PC-3 (cell line): ENCODE results near the gene SIPA1L2. TPM values are rescaled to one million over a fixed set of nuclear protein-coding genes. Genes with fewer than 3 reads are reported as not detected.

Experiments used
- ATAC-seq: fragments of 200-7000 bp; cut with Tn5 transposase; 2 replicates; pipeline ENCODE4 v1.9.1; 2020; ENCODE audit warnings: mild to moderate bottlenecking, moderate library complexity
- BruUV-seq: library from RNA; stranded (reverse); fragments of 400-500 nt; replicated peaks from 2 replicates; lab custom pipeline; 2021; lab: Mats Ljungman, UMichigan
- CTCF ChIA-PET: fragments of 300-600 bp; sonication (Branson Sonifier 250); formaldehyde crosslinking; loops from one replicate; lab custom pipeline; 2022; ENCODE audit warnings: antibody characterized with exemption; lab: Charles Lee
- POLR2A ChIA-PET: fragments of 300-600 bp; sonication (Branson Sonifier 250); formaldehyde crosslinking; loops from one replicate; lab custom pipeline; 2022; ENCODE audit warnings: antibody characterized with exemption; ENCODE audit not compliant: unreplicated experiment; lab: Charles Lee
- DNase-seq: peaks from one replicate; pipeline ENCODE4 v3.0.0-alpha.2; 2015
- H2AFZ ChIP-seq: fragments of 300-600 bp; sonication (generic); 2 replicates; pipeline ENCODE4 v1.6.0; 2016; ENCODE audit warnings: antibody characterized with exemption, low read length
- H3F3A ChIP-seq: fragments of 300-600 bp; sonication (generic); one replicate; pipeline ENCODE4 v1.6.0; 2017; ENCODE audit warnings: antibody characterized with exemption, low read length, control low read depth, mild to moderate bottlenecking; ENCODE audit not compliant: unreplicated experiment
- H3K27ac ChIP-seq: fragments of 300-600 bp; sonication (generic); 2 replicates; pipeline ENCODE4 v1.5.1; 2016; ENCODE audit warnings: mild to moderate bottlenecking, low read length
- H3K27me3 ChIP-seq: fragments of 300-600 bp; sonication (generic); 2 replicates; pipeline ENCODE4 v1.6.1; 2016; ENCODE audit warnings: low read length, mixed read lengths
- H3K36me3 ChIP-seq: fragments of 300-600 bp; sonication (generic); 2 replicates; pipeline ENCODE4 v1.6.1; 2016; ENCODE audit warnings: low read depth, mixed run types, low read length, mixed read lengths
- H3K4me1 ChIP-seq: fragments of 300-600 bp; sonication (generic); 2 replicates; pipeline ENCODE4 v1.5.1; 2016; ENCODE audit warnings: low read length; ENCODE audit not compliant: insufficient read depth
- H3K4me2 ChIP-seq: fragments of 300-600 bp; sonication (generic); 2 replicates; pipeline ENCODE4 v1.6.0; 2016; ENCODE audit warnings: low read length
- H3K4me3 ChIP-seq: fragments of 300-600 bp; sonication (generic); 2 replicates; pipeline ENCODE4 v1.5.1; 2016; ENCODE audit warnings: mild to moderate bottlenecking, low read length, mixed read lengths
- H3K79me2 ChIP-seq: fragments of 300-600 bp; sonication (generic); 2 replicates; pipeline ENCODE4 v1.6.1; 2017; ENCODE audit warnings: low read length, mixed read lengths
- H3K9ac ChIP-seq: fragments of 300-600 bp; sonication (generic); 2 replicates; pipeline ENCODE4 v1.6.0; 2016; ENCODE audit warnings: mild to moderate bottlenecking, low read length
- H3K9me2 ChIP-seq: fragments of 300-600 bp; sonication (generic); replicated peaks from 2 replicates; pipeline ENCODE4 v1.6.1; 2016; ENCODE audit warnings: mixed run types, low read length, mixed read lengths
- H3K9me3 ChIP-seq: fragments of 300-600 bp; sonication (generic); 2 replicates; pipeline ENCODE4 v1.6.1; 2016; ENCODE audit warnings: low read length, mixed read lengths
- H4K20me1 ChIP-seq: fragments of 300-600 bp; sonication (generic); 2 replicates; pipeline ENCODE4 v1.6.1; 2016; ENCODE audit warnings: low read length, mixed read lengths
- EZH2 ChIP-seq: fragments of 300-600 bp; sonication (generic); IDR thresholded peaks from one replicate; pipeline ENCODE4 v1.6.1; 2017; ENCODE audit warnings: antibody characterized with exemption, mild to moderate bottlenecking, low read length; ENCODE audit not compliant: unreplicated experiment
- EZH2phosphoT487 ChIP-seq: fragments of 300-600 bp; sonication (generic); IDR thresholded peaks from 2 replicates; pipeline ENCODE4 v1.6.1; 2018; ENCODE audit warnings: mild to moderate bottlenecking, antibody characterized with exemption, low read length, borderline replicate concordance
- intact Hi-C: fragments of 100-400 bp; cut with micrococcal nuclease; formaldehyde crosslinking; loops from 2 replicates; pipeline ENCODE4 v1.9.0; 2023
- total RNA-seq: library from RNA; depleted of rRNA; stranded (reverse); fragments of >200 nt; gene quantifications from 2 replicates; pipeline ENCODE4 v1.2.3, GENCODE V29; 2014
- TF ChIP-seq, protein P1 (sequence below): fragments of 300-600 bp; sonication (generic); conservative IDR thresholded peaks from 2 replicates; pipeline ENCODE4 v1.5.1; 2017; ENCODE audit warnings: antibody characterized with exemption, low read depth, mild to moderate bottlenecking, low read length

SIPA1L2 gene
- total RNA-seq, 1 experiment from 2014 or later = 9.8 TPM

DNA sequence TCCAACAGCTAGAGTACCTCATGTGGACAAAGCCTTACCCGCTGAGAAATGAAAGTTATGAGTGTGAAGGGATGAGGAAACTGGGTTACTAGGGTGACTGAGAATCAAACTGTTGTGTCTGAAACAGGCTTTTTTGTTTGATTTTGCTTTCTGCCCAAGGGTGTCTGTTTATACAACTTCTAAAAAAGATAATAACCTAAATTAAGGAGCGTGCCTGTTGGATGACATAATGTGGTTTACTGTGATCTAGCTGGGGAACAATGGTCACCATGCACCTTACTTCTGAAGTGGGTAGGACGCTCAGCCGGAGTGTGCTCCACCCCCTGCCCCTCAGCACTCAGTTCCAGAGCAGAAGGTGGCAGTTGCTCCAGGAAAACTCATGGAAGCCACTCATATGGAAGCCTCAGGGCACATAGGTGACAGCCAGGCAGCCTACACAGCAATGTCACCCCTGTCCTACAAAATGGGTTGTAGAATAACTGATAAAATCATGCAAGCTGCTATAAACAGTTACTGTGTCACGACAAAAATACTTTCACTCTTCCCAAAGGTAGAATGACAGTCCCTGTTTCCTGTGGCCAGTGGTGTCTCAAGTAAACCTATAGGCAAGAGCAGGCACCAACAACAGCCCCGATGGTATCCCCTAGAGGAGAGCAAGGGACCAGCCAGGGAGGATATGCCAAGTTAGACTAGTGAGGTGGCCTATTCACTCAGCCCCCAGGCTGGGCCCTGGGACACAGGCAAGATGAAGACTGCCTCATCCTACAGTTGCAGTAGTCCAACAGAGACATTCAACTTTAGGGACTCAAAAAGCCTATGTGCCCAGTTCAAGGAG is 29.3 kb downstream of the SIPA1L2 start:
- Histone ChIP-seq H3K9me3 (no peaks in the 10 kb centered on the region), H3K79me2 (no peaks in the 10 kb centered on the region), H3K27me3 (no peaks in the 10 kb centered on the region), H3K36me3 (no peaks in the 10 kb centered on the region), H3K4me3 (no peak overlapping the region), H3F3A (no peaks in the 10 kb centered on the region), H2AFZ (no peak overlapping the region), H3K9ac (no peak overlapping the region), H3K27ac (no peak overlapping the region), H3K4me2 (no peak overlapping the region), H3K4me1 (peaks cover 18% of the 10 kb centered on the region), H4K20me1 (no peaks in the 10 kb centered on the region), H3K9me2 (no peaks in the 10 kb centered on the region)
- intact Hi-C loops = no loop called here
- ATAC-seq (peak; percentile 18), DNase-seq (no peak)
- TF ChIP-seq, protein P1, sequence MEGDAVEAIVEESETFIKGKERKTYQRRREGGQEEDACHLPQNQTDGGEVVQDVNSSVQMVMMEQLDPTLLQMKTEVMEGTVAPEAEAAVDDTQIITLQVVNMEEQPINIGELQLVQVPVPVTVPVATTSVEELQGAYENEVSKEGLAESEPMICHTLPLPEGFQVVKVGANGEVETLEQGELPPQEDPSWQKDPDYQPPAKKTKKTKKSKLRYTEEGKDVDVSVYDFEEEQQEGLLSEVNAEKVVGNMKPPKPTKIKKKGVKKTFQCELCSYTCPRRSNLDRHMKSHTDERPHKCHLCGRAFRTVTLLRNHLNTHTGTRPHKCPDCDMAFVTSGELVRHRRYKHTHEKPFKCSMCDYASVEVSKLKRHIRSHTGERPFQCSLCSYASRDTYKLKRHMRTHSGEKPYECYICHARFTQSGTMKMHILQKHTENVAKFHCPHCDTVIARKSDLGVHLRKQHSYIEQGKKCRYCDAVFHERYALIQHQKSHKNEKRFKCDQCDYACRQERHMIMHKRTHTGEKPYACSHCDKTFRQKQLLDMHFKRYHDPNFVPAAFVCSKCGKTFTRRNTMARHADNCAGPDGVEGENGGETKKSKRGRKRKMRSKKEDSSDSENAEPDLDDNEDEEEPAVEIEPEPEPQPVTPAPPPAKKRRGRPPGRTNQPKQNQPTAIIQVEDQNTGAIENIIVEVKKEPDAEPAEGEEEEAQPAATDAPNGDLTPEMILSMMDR = no peak
- no peak for TF ChIP-seq EZH2
- TF ChIP-seq EZH2phosphoT487 = no peak
- CTCF ChIA-PET = no interaction called here
- POLR2A ChIA-PET = no interaction called here
- no TSS peak for BruUV-seq

DNA sequence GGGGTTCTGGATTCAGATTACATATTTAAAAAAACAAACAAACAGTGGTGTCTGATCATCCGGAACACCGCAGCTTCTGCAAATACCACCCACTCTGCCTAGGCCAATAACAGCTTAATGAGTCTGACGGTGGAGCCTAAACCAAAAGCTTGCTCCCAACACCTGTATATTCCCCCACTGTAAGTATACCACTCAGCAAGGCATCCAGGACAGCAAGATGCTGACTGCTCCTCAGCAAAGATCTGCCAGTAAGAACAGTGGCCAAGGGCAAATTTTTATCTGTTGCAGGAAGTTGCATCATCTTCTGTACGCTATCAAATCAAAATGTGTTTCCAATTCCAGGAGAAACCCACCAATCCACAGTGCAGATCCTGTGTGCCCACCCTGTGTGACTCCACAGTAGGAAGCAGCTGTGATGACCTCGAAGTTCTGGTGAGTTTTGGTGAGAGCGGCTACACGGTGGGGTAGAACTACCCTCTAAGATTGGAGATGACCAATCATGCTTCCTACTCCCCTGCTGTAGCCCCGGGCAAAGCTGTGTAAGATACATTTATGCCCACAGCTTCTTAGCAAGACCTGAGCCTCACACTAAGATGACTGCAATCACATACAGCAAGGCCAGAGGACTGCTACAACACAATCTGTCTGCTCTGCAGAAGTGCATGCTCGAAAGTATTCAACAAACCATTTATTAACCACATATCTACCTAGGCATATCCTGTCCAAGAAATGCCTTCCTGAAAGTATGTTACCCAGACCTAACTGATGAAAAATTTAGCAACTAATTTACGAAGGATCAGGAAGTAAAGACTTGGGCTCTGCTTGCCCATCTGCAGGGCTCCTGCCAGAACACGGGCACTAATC is 30.5 kb downstream of the SIPA1L2 start:
- TF ChIP-seq, protein P1 = no peak
- DNase-seq (peak; percentile 22), ATAC-seq (peak; percentile 46)
- BruUV-seq = no TSS peak
- Histone ChIP-seq H3F3A (no peaks in the 10 kb centered on the region), H2AFZ (no peak overlapping the region), H4K20me1 (no peaks in the 10 kb centered on the region), H3K79me2 (no peaks in the 10 kb centered on the region), H3K27ac (no peak overlapping the region), H3K4me1 (peaks cover 18% of the 10 kb centered on the region), H3K9me2 (no peaks in the 10 kb centered on the region), H3K27me3 (no peaks in the 10 kb centered on the region), H3K4me3 (no peak overlapping the region), H3K36me3 (no peaks in the 10 kb centered on the region), H3K9me3 (no peaks in the 10 kb centered on the region), H3K4me2 (no peak overlapping the region), H3K9ac (no peak overlapping the region)
- ChIA-PET POLR2A (no interaction called here), CTCF (no interaction called here)
- intact Hi-C loops = no loop called here

DNA sequence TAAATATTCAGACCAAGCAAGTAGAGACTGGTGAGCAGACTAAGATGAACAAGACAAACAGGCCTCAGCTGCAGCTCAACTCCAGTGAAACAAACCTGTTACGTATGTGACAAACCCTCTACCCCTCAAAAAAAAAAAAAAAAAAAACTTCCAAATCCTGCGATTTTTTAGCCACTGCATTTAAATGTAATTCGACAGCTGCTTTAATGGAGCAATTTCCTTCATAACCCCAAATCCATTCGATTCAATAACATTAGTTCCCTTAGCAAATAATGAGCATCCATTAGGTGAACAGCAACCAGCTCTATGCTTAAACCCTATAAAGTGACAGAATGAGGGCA is 31.1 kb downstream of the SIPA1L2 start:
- Histone ChIP-seq H3K4me3 (no peak overlapping the region), H3K9me2 (no peaks in the 10 kb centered on the region), H3K9me3 (no peaks in the 10 kb centered on the region), H3K4me1 (peaks cover 18% of the 10 kb centered on the region), H2AFZ (no peak overlapping the region), H3K4me2 (no peak overlapping the region), H3K36me3 (no peaks in the 10 kb centered on the region), H3F3A (no peaks in the 10 kb centered on the region), H3K27me3 (no peaks in the 10 kb centered on the region), H3K9ac (no peak overlapping the region), H3K79me2 (no peaks in the 10 kb centered on the region), H4K20me1 (no peaks in the 10 kb centered on the region), H3K27ac (no peak overlapping the region)
- CTCF ChIA-PET = no interaction called here
- no TSS peak for BruUV-seq
- intact Hi-C loops = no loop called here
- ATAC-seq = peak; percentile 36
- DNase-seq = no peak
- TF ChIP-seq, protein P1 = no peak
- TF ChIP-seq EZH2phosphoT487 = no peak
- TF ChIP-seq EZH2 = no peak
- POLR2A ChIA-PET = no interaction called here
